CD14-positive monocyte (primary cell): ENCODE data around the gene GAPDHS. TPM values are rescaled to one million over a fixed set of nuclear protein-coding genes. Genes with fewer than 3 reads are reported as not detected.

Source experiments
- DNase-seq, 3 donors: peaks; one replicate each; pipeline ENCODE4 v3.0.0-alpha.2; 2011 to 2022
- H2AFZ ChIP-seq: 2 replicates; pipeline ENCODE4 v1.6.0; 2012; ENCODE audit warnings: mild to moderate bottlenecking, low read depth, low read length, inconsistent platforms; ENCODE audit not compliant: insufficient read depth, poor library complexity, severe bottlenecking
- H3K27ac ChIP-seq, 2 donors: 1 replicate in 1 of 2; 2 replicates in 1 of 2; pipeline ENCODE4 v1.5.1; 2012 to 2013; ENCODE audit warnings: low read length in 2 of 2, control low read depth in 1 of 2, inconsistent platforms in 1 of 2, low read depth in 1 of 2, mild to moderate bottlenecking in 1 of 2
- H3K27me3 ChIP-seq, 2 donors: one replicate each; pipeline versions ENCODE4 v1.6.0 to v1.6.1; 2011 to 2013; ENCODE audit warnings: low read length in 2 of 2; ENCODE audit not compliant: control insufficient read depth in 2 of 2, insufficient read depth in 2 of 2
- H3K36me3 ChIP-seq, 2 donors: replicated peaks in 1 of 2; 1 replicate in 1 of 2; 2 replicates in 1 of 2; pipeline versions ENCODE4 v1.5.1 to v1.6.1; 2012 to 2013; ENCODE audit warnings: low read length in 2 of 2, control low read depth in 1 of 2, inconsistent platforms in 1 of 2, mild to moderate bottlenecking in 1 of 2; ENCODE audit not compliant: insufficient read depth in 2 of 2, control insufficient read depth in 1 of 2
- H3K4me1 ChIP-seq, 2 donors: 1 replicate in 1 of 2; 2 replicates in 1 of 2; pipeline versions ENCODE4 v1.5.1 to v1.6.1; 2012 to 2013; ENCODE audit warnings: low read length in 2 of 2, control low read depth in 1 of 2, inconsistent platforms in 1 of 2, mild to moderate bottlenecking in 1 of 2, moderate library complexity in 1 of 2; ENCODE audit not compliant: insufficient read depth in 2 of 2, control insufficient read depth in 1 of 2
- H3K4me2 ChIP-seq: replicated peaks from 2 replicates; pipeline ENCODE3; 2012; ENCODE audit warnings: low read length, moderate library complexity, mild to moderate bottlenecking; ENCODE audit not compliant: poor library complexity, severe bottlenecking; ENCODE audit errors: extremely low read depth
- H3K4me3 ChIP-seq, 3 experiments: fragments of 200-600 bp in 1 of 3; sonication (generic) in 1 of 3; replicated peaks in 1 of 3; 1 replicate in 2 of 3; 2 replicates in 1 of 3; pipeline ENCODE4 v1.5.1; 2011 to 2013; ENCODE audit warnings: low read length in 3 of 3, mild to moderate bottlenecking in 3 of 3, control low read depth in 2 of 3, low read depth in 2 of 3, inconsistent platforms in 1 of 3, moderate library complexity in 1 of 3
- H3K79me2 ChIP-seq: 2 replicates; pipeline ENCODE4 v1.6.0; 2012; ENCODE audit warnings: mild to moderate bottlenecking, control low read depth, inconsistent platforms, low read length, moderate library complexity; ENCODE audit not compliant: insufficient read depth
- H3K9ac ChIP-seq: 2 replicates; pipeline ENCODE4 v1.6.0; 2017; ENCODE audit warnings: low read length, mild to moderate bottlenecking; ENCODE audit not compliant: insufficient read depth, poor library complexity, severe bottlenecking
- H3K9me3 ChIP-seq, 2 donors: replicated peaks in 1 of 2; 1 replicate in 1 of 2; 2 replicates in 1 of 2; pipeline versions ENCODE4 v1.5.1 to v1.6.1; 2012 to 2013; ENCODE audit warnings: low read length in 2 of 2, control low read depth in 1 of 2; ENCODE audit not compliant: control insufficient read depth in 1 of 2, insufficient read depth in 1 of 2
- H4K20me1 ChIP-seq: 2 replicates; pipeline ENCODE4 v1.6.0; 2012; ENCODE audit warnings: mild to moderate bottlenecking, low read length, control low read depth, moderate library complexity; ENCODE audit not compliant: insufficient read depth
- H3K27ac Mint-ChIP-seq, 7 donors: one replicate each; pipeline ENCODE4 v1.8.0; 2020; ENCODE audit warnings: mild to moderate bottlenecking in 7 of 7, mixed read lengths in 7 of 7, moderate library complexity in 6 of 7, inconsistent platforms in 2 of 7
- H3K27me3 Mint-ChIP-seq, 3 donors: one replicate each; pipeline ENCODE4 v1.8.0; 2021 to 2022; ENCODE audit warnings: low read depth in 3 of 3, mild to moderate bottlenecking in 3 of 3, mixed read lengths in 3 of 3, moderate library complexity in 3 of 3, inconsistent platforms in 1 of 3
- H3K36me3 Mint-ChIP-seq, 2 donors: one replicate each; pipeline ENCODE4 v1.8.0; 2020; ENCODE audit warnings: mixed read lengths in 2 of 2, inconsistent platforms in 1 of 2, mild to moderate bottlenecking in 1 of 2
- H3K4me1 Mint-ChIP-seq: one replicate; pipeline ENCODE4 v1.8.0; 2020; ENCODE audit warnings: mild to moderate bottlenecking, mixed read lengths
- H3K4me3 Mint-ChIP-seq, 2 donors: one replicate each; pipeline ENCODE4 v1.8.0; 2020; ENCODE audit warnings: mild to moderate bottlenecking in 2 of 2, mixed read lengths in 2 of 2, moderate library complexity in 1 of 2
- H3K9me3 Mint-ChIP-seq, 7 donors: one replicate each; pipeline ENCODE4 v1.8.0; 2020 to 2022; ENCODE audit warnings: mixed read lengths in 7 of 7, mild to moderate bottlenecking in 6 of 7, moderate library complexity in 6 of 7, inconsistent platforms in 2 of 7
- CTCF ChIP-seq: fragments of 200-600 bp; IDR thresholded peaks from one replicate; pipeline ENCODE4 v1.8.0; 2022; ENCODE audit warnings: antibody characterized with exemption, mild to moderate bottlenecking
- WGBS: methylation state at CpG from one replicate; pipeline ENCODE4 v1.1.5; 2013; ENCODE audit warnings: missing lambda C conversion rate; ENCODE audit not compliant: insufficient coverage; 5-methylcytosine and 5-hydroxymethylcytosine counted together
- intact Hi-C, 2 donors: fragments of 100-400 bp; cut with micrococcal nuclease; formaldehyde crosslinking; loops; one replicate each; pipeline versions ENCODE4 v1.15.0 to v1.15.1; 2023
- polyA plus RNA-seq, 3 donors: library from polyadenylated mRNA; depleted of rRNA in 1 of 3; unstranded in 2 of 3; stranded (reverse) in 1 of 3; fragments of 300-500 nt in 2 of 3; fragments of >200 nt in 1 of 3; fragmentation: Illumina TruSeq in 2 of 3; gene quantifications; 1 replicate in 2 of 3; 2 replicates in 1 of 3; pipeline ENCODE4 v1.2.3, GENCODE V29; 2012 to 2021

Gene GAPDHS
- polyA plus RNA-seq, 3 donors, result not detected

GRCh38 chr19:35557539-35558399, 24.5 kb downstream of the GAPDHS start:
- intact Hi-C loops, result no loop called here
- H3K36me3 Mint-ChIP-seq, result no peaks in the 10 kb centered on the region

More at GRCh38 chr19:35557539-35558399, 24.5 kb downstream of the GAPDHS start:
- H3K9me3 Mint-ChIP-seq, result peaks cover 0 to 13% (median 2%) of the 10 kb centered on the region in 7 donors
- no peak for TF ChIP-seq CTCF
- WGBS, result 7% methylated on average over 53 of the region's 60 CpGs
- Histone ChIP-seq H2AFZ (peak overlapping the region; percentile 78), H3K4me2 (peak overlapping the region; percentile 80), H3K9ac (no peak overlapping the region), H4K20me1 (no peaks in the 10 kb centered on the region), H3K27me3 (peaks cover 0 to 23% of the 10 kb centered on the region in 2 donors), H3K4me1 (peaks cover 11 to 14% of the 10 kb centered on the region in 2 donors), H3K36me3 (no peaks in the 10 kb centered on the region), H3K9me3 (peaks cover 0 to 5% of the 10 kb centered on the region in 2 donors), H3K4me3 (peak overlapping the region; percentile 29 to 75 (median 38)), H3K79me2 (no peaks in the 10 kb centered on the region), H3K27ac (no peak overlapping the region)
- H3K4me3 Mint-ChIP-seq, result peak overlapping the region; percentile 81 to 98
- peak; percentile 25 to 43 (median 33) for DNase-seq
- peaks cover 10% of the 10 kb centered on the region for H3K4me1 Mint-ChIP-seq
- peak overlapping the region in 1 of 7 donors; percentile 48 for H3K27ac Mint-ChIP-seq
- H3K27me3 Mint-ChIP-seq, result peaks cover 36 to 47% (median 37%) of the 10 kb centered on the region in 3 donors
